Karpas-422 (cell line): Measurements from ENCODE around the gene TSPAN5. TPM values are rescaled to one million over a fixed set of nuclear protein-coding genes. Genes with fewer than 3 reads are reported as not detected.

ENCODE experiments used
- DNase-seq: peaks from one replicate; pipeline ENCODE4 v3.0.0-alpha.2; 2015
- H2AFZ ChIP-seq: fragments of 200-600 bp; sonication (generic); 2 replicates; pipeline ENCODE4 v1.6.1; 2014; ENCODE audit warnings: antibody characterized with exemption, low read length, mixed read lengths
- H3K27ac ChIP-seq: fragments of 200-600 bp; sonication (generic); 2 replicates; pipeline ENCODE4 v1.5.1; 2014; ENCODE audit warnings: mild to moderate bottlenecking, low read length, moderate library complexity
- H3K27me3 ChIP-seq: fragments of 200-600 bp; sonication (generic); 2 replicates; pipeline ENCODE4 v1.6.1; 2014; ENCODE audit warnings: low read length, mixed read lengths
- H3K36me3 ChIP-seq: fragments of 200-600 bp; sonication (generic); 2 replicates; pipeline ENCODE4 v1.6.1; 2014; ENCODE audit warnings: low read length, mixed read lengths; ENCODE audit not compliant: insufficient read depth
- H3K4me1 ChIP-seq: fragments of 200-600 bp; sonication (generic); 2 replicates; pipeline ENCODE4 v1.6.1; 2014; ENCODE audit warnings: mild to moderate bottlenecking, low read length, mixed read lengths
- H3K4me2 ChIP-seq: fragments of 200-600 bp; sonication (generic); 2 replicates; pipeline ENCODE4 v1.6.1; 2014; ENCODE audit warnings: low read length, low read depth, mild to moderate bottlenecking; ENCODE audit not compliant: poor library complexity, severe bottlenecking
- H3K4me3 ChIP-seq: fragments of 200-600 bp; sonication (generic); 2 replicates; pipeline ENCODE4 v1.5.1; 2014; ENCODE audit warnings: mild to moderate bottlenecking, antibody characterized with exemption, low read length, mixed read lengths
- H3K79me2 ChIP-seq: fragments of 200-600 bp; sonication (generic); 2 replicates; pipeline ENCODE4 v1.6.1; 2014; ENCODE audit warnings: mild to moderate bottlenecking, low read length, mixed read lengths
- H3K9ac ChIP-seq: fragments of 200-600 bp; sonication (generic); 2 replicates; pipeline ENCODE4 v1.6.0; 2014; ENCODE audit warnings: low read length
- H3K9me2 ChIP-seq: fragments of 200-600 bp; sonication (generic), shearing (Covaris generic); replicated peaks from 2 replicates; pipeline ENCODE4 v1.6.0; 2014; ENCODE audit warnings: mild to moderate bottlenecking, low read length, moderate library complexity; ENCODE audit not compliant: insufficient read depth
- H3K9me3 ChIP-seq: fragments of 300-700, 200-600 bp; sonication (generic); 2 replicates; pipeline ENCODE4 v1.6.1; 2014; ENCODE audit warnings: low read length, mixed read lengths
- H4K20me1 ChIP-seq: fragments of 200-600 bp; sonication (generic); 2 replicates; pipeline ENCODE4 v1.6.1; 2014; ENCODE audit warnings: mild to moderate bottlenecking, antibody characterized with exemption, low read length, low read depth; ENCODE audit not compliant: insufficient read depth
- total RNA-seq: library from RNA; depleted of rRNA; stranded (reverse); fragments of >200 nt; shearing (Covaris generic); gene quantifications from 2 replicates; pipeline ENCODE4 v1.2.3, GENCODE V29; 2014; ENCODE audit warnings: low replicate concordance

Gene TSPAN5
- total RNA-seq, 1 experiment from 2014 or later: 0.15 TPM

DNA sequence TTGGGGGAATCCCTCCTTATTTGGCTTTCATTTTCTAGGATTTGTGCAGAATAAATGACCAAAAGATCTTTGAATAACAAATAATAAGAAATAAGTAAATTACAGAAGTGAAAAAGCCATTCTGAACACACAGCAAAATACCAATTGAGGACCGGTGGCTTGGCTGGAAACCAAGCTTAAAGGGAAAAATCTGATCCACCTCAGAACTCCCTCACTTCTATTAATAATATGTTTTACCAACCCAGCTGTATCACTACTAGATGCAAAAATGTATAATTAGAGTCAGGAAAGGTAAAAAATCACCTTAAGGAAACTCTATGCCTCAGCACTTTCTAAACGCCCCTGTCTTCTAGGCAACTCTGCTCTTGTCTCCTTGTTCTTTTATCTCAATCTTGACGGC lies 77.3 kb downstream of the TSPAN5 start:
- no peak overlapping the region for H3K4me3 ChIP-seq
- H3K9me3 ChIP-seq: no peaks in the 10 kb centered on the region
- H3K9me2 ChIP-seq: no peaks in the 10 kb centered on the region
- peaks cover 34% of the 10 kb centered on the region for H3K4me1 ChIP-seq
- H3K79me2 ChIP-seq: no peaks in the 10 kb centered on the region
- no peaks in the 10 kb centered on the region for H3K36me3 ChIP-seq
- H3K27me3 ChIP-seq: no peaks in the 10 kb centered on the region
- no peak overlapping the region for H3K9ac ChIP-seq
- H3K27ac ChIP-seq: no peak overlapping the region
- H4K20me1 ChIP-seq: no peaks in the 10 kb centered on the region
- no peak overlapping the region for H2AFZ ChIP-seq
- H3K4me2 ChIP-seq: no peak overlapping the region
- DNase-seq: no peak

DNA sequence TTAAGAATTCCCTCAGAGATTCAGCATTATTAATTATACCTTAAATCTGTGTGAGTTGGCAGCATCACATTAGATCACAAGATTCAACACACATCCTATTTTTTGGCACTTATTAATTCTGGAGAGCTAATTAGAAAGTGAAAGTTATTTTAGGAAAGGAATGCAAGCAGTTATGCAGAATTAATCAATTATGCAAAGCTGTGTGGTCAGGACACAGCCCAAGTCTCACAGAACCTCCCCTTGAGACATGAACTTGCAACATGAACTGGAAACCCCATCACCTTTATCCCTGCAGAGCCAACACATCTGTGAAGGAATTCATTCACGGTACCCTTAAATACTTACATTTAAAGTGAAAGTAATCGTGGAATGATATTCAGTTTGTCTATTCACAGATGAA lies 80.5 kb downstream of the TSPAN5 start:
- Histone ChIP-seq H3K9me3 (no peaks in the 10 kb centered on the region), H3K36me3 (no peaks in the 10 kb centered on the region), H3K9me2 (no peaks in the 10 kb centered on the region), H3K4me3 (peak overlapping the region; percentile 53; the same call in 1 of the 2 replicates), H3K9ac (no peak overlapping the region), H3K27ac (no peak overlapping the region), H4K20me1 (no peaks in the 10 kb centered on the region), H3K4me2 (peak overlapping the region; percentile 52), H3K79me2 (no peaks in the 10 kb centered on the region), H2AFZ (no peak overlapping the region), H3K27me3 (no peaks in the 10 kb centered on the region), H3K4me1 (peaks cover 28% of the 10 kb centered on the region)
- peak; percentile 51 for DNase-seq

DNA sequence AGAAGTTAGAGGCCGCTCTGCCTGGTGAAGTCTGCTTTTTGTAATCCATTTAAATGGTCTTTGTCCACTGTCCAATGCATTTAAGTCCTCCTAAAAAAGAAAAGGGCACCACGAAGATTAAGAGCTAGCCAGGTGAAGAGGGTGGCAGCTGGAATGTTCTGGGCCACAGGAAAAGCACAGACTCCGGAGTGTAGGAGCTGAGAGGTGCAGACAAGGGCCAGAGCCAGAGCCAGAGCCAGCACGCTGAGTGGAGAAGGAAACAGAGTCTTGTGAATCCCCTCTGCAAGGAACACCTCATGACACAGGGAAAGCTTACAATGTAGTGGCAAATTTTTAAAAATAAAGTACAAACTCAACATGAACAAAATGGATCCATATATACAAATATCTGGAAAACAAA lies 83.6 kb downstream of the TSPAN5 start:
- H3K79me2 ChIP-seq: no peaks in the 10 kb centered on the region

DNA sequence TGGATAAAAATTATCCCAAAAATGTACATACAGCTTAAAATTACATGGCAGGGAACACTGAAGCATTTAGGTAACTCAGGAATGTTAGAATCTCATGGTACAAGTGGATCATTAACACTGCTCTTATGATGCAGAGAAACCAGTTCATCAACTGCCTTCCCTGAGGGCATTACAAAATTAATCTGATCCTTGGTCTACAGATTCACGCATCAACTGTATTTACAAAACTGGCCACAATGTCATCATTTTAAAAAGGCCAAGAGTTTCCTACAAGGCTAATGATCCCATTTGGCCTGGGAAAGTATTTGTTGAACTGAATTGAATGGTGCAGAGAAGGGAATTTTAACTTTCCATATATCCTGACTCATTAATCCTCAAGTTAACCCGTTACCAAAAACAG lies 84.6 kb downstream of the TSPAN5 start:
- Histone ChIP-seq H3K36me3 (no peaks in the 10 kb centered on the region), H3K27me3 (no peaks in the 10 kb centered on the region), H3K9me2 (no peaks in the 10 kb centered on the region), H3K4me2 (no peak overlapping the region), H3K27ac (no peak overlapping the region), H4K20me1 (no peaks in the 10 kb centered on the region), H3K4me1 (peaks cover 13% of the 10 kb centered on the region), H2AFZ (no peak overlapping the region), H3K9ac (no peak overlapping the region), H3K9me3 (no peaks in the 10 kb centered on the region), H3K4me3 (no peak overlapping the region), H3K79me2 (no peaks in the 10 kb centered on the region)
- no peak for DNase-seq

More for the DNA sequence above, 83.6 kb downstream of the TSPAN5 start:
- DNase-seq: no peak
- Histone ChIP-seq H3K27ac (no peak overlapping the region), H4K20me1 (no peaks in the 10 kb centered on the region), H3K9me3 (no peaks in the 10 kb centered on the region), H3K9ac (no peak overlapping the region), H3K4me1 (peaks cover 13% of the 10 kb centered on the region), H3K4me3 (no peak overlapping the region), H3K36me3 (no peaks in the 10 kb centered on the region), H2AFZ (no peak overlapping the region), H3K4me2 (no peak overlapping the region), H3K9me2 (no peaks in the 10 kb centered on the region), H3K27me3 (no peaks in the 10 kb centered on the region)

DNA sequence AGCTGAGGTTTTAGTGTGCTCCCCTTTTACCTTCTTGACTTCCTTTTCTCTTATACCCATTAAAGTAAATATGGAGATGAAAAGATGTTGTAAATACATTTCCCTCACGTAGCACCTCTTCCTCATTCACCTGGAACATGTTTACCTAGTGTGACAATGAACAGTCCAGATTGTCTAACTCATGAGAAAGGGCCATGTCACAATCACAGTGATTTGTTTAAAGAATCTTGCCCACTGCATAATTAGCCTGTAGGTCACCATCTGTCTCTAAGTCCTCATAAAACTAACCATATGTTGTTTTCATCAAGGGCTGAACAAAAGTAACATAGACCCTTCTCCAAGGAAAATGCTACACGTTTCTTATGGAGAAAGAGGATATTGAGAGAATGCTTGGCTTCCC lies 85.7 kb downstream of the TSPAN5 start:
- H3K4me2 ChIP-seq: no peak overlapping the region
- H4K20me1 ChIP-seq: no peaks in the 10 kb centered on the region
- no peaks in the 10 kb centered on the region for H3K79me2 ChIP-seq
- H2AFZ ChIP-seq: no peak overlapping the region
- H3K27ac ChIP-seq: no peak overlapping the region
- DNase-seq: no peak
- no peaks in the 10 kb centered on the region for H3K9me3 ChIP-seq
- H3K36me3 ChIP-seq: no peaks in the 10 kb centered on the region
- H3K9me2 ChIP-seq: no peaks in the 10 kb centered on the region
- H3K4me1 ChIP-seq: peaks cover 4% of the 10 kb centered on the region
- H3K27me3 ChIP-seq: no peaks in the 10 kb centered on the region
- H3K4me3 ChIP-seq: no peak overlapping the region
- H3K9ac ChIP-seq: no peak overlapping the region

DNA sequence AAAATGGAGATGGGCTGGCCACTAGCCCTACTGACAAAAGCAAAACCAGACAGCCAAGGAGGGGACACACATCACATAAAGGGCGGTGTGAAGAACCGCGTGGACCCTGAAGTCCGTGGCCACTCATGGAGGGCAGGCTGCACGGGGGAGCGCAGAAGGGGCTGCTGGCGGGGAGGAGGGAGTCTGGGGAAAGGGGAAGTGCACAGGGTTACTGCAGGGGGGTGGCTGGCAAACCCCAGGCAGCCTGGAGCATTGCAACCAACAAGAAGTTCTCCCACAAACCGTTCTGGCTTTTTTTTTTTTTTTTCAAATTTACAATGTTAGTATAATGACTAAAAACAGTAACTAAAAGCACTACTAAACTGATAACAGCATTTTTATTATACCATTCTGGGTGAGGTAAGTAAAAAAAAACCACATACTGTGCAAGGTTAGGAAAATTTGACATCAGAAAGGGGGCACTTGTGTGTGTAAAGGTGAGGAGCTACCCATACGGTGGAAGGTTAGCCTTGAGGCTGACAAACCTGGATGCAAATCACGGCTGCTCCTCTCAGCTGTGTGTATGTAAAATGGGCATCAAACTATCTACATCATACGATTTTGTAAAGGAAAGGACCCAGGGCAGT lies 87.1 kb downstream of the TSPAN5 start:
- H3K27ac ChIP-seq: no peak overlapping the region
- no peak overlapping the region for H3K9ac ChIP-seq
- H3K79me2 ChIP-seq: no peaks in the 10 kb centered on the region
- H3K4me1 ChIP-seq: no peaks in the 10 kb centered on the region
- H4K20me1 ChIP-seq: no peaks in the 10 kb centered on the region
- no peak overlapping the region for H3K4me3 ChIP-seq
- H3K9me2 ChIP-seq: no peaks in the 10 kb centered on the region
- no peaks in the 10 kb centered on the region for H3K9me3 ChIP-seq
- no peak overlapping the region for H2AFZ ChIP-seq
- H3K4me2 ChIP-seq: no peak overlapping the region
- no peaks in the 10 kb centered on the region for H3K27me3 ChIP-seq
- H3K36me3 ChIP-seq: no peaks in the 10 kb centered on the region
- DNase-seq: no peak

DNA sequence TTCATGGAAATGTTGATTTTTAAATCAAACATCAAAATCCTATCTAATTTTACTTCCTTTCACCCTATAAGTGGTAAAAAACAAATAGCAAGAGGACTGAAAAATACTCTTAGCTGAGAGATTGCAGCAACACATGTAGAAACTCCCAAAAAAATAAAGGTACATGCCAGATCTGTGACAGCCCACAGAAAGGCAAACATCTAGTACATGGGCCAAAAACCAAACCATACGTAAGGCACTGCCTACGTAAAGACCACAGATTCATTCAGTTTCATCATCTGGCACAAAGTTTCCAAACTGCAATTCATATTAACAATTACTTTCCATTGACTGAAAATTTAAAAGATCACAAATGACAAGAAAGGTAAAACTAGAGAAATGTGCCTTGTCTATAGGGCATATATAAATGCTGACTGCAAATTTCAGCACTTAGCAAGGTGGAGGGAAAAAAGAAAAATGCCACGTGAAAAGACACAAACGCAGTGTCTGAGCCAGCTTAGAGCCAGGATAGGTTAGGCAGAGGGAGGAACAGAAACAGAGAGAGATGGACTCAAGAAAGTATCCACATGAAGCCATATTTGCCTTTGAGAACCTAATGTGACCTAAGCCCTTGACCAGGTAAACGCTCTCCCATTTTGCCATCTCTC lies 88.1 kb downstream of the TSPAN5 start:
- no peaks in the 10 kb centered on the region for H3K9me2 ChIP-seq
- no peaks in the 10 kb centered on the region for H3K36me3 ChIP-seq
- no peaks in the 10 kb centered on the region for H3K4me1 ChIP-seq
- H2AFZ ChIP-seq: no peak overlapping the region
- H3K27me3 ChIP-seq: no peaks in the 10 kb centered on the region
- no peak overlapping the region for H3K4me3 ChIP-seq
- no peak overlapping the region for H3K9ac ChIP-seq
- H4K20me1 ChIP-seq: no peaks in the 10 kb centered on the region
- no peak overlapping the region for H3K4me2 ChIP-seq
- H3K27ac ChIP-seq: no peak overlapping the region
- DNase-seq: no peak
- no peaks in the 10 kb centered on the region for H3K9me3 ChIP-seq
- no peaks in the 10 kb centered on the region for H3K79me2 ChIP-seq

DNA sequence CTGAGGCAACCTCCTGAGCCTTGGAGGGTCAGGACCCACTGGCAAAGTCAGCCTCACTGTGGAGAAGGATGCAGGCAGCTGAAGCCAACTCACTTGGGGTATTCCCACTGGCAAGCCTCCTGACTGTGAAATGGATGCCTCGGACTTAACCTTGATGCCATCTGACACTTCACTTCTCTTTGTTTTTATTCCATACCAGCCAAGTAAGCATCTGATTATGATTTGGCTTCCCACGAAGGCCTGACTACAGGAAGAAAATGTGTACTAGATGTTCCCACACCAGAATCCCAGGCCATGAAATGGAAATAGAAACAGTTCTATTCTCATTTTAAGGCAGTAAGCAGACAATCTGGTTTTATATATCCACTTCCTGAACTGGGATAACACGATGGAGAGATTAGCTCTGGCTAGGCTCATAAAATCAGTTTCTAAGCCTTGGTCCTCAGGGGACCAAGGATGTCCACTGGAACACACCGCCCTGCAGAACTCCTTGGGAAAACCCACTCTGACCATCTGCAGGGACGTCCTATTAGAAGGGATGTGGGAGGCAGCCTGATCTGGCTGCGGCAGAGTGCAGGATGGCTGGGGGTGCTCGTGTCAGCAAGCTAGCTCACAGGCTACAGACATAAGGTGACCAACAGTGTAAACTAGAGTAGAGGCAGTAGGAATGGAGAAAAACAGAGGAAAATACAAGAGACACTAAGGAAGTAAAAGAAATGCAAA lies 89.3 kb downstream of the TSPAN5 start:
- H3K27ac ChIP-seq: no peak overlapping the region
- no peaks in the 10 kb centered on the region for H3K79me2 ChIP-seq
- no peaks in the 10 kb centered on the region for H3K9me3 ChIP-seq

More for the DNA sequence above, 89.3 kb downstream of the TSPAN5 start:
- no peaks in the 10 kb centered on the region for H3K4me1 ChIP-seq
- H3K4me2 ChIP-seq: no peak overlapping the region
- H2AFZ ChIP-seq: no peak overlapping the region
- DNase-seq: no peak
- H3K4me3 ChIP-seq: no peak overlapping the region
- no peaks in the 10 kb centered on the region for H3K36me3 ChIP-seq
- no peaks in the 10 kb centered on the region for H4K20me1 ChIP-seq
- H3K9ac ChIP-seq: no peak overlapping the region
- H3K9me2 ChIP-seq: no peaks in the 10 kb centered on the region
- no peaks in the 10 kb centered on the region for H3K27me3 ChIP-seq
